GM23338 (cell line): ENCODE measurements around the gene KCNJ2. TPM values are rescaled to one million over a fixed set of nuclear protein-coding genes. Genes with fewer than 3 reads are reported as not detected.

Experiments
- ATAC-seq: fragments of 200-7000 bp; cut with Tn5 transposase; 3 replicates; pipeline ENCODE4 v1.9.1; 2020
- DNase-seq: peaks from one replicate; pipeline ENCODE4 v3.0.0-alpha.2; 2015; ENCODE audit warnings: low spot score
- H2AFZ ChIP-seq: fragments of 200-600 bp; sonication (generic); 2 replicates; pipeline ENCODE4 v1.8.0; 2016; ENCODE audit warnings: antibody characterized with exemption, mild to moderate bottlenecking, moderate library complexity
- H3F3A ChIP-seq: fragments of 200-600 bp; sonication (generic); replicated peaks from 2 replicates; pipeline ENCODE4 v1.8.0; 2017; ENCODE audit warnings: antibody characterized with exemption, mixed run types, low read depth
- H3K27ac ChIP-seq: fragments of 200-600 bp; sonication (generic); 2 replicates; pipeline ENCODE4 v1.6.1; 2016; ENCODE audit warnings: low read depth
- H3K27me3 ChIP-seq: fragments of 200-600 bp; sonication (generic); 2 replicates; pipeline ENCODE4 v1.8.0; 2016; ENCODE audit warnings: mild to moderate bottlenecking, mixed run types, moderate library complexity; ENCODE audit not compliant: insufficient read depth
- H3K36me3 ChIP-seq: fragments of 200-600 bp; sonication (generic); 2 replicates; pipeline ENCODE4 v1.8.0; 2016; ENCODE audit warnings: mild to moderate bottlenecking; ENCODE audit not compliant: insufficient read depth
- H3K4me1 ChIP-seq: fragments of 200-600 bp; sonication (generic); 2 replicates; pipeline ENCODE4 v1.8.0; 2016; ENCODE audit warnings: mild to moderate bottlenecking, moderate library complexity; ENCODE audit not compliant: insufficient read depth
- H3K4me2 ChIP-seq: fragments of 200-600 bp; sonication (generic); 2 replicates; pipeline ENCODE4 v1.7.1; 2017; ENCODE audit warnings: mixed run types
- H3K4me3 ChIP-seq: fragments of 200-600 bp; sonication (generic); 2 replicates; pipeline ENCODE4 v1.6.1; 2016; ENCODE audit warnings: mixed run types
- H3K79me2 ChIP-seq: fragments of 200-600 bp; sonication (generic); replicated peaks from 2 replicates; pipeline ENCODE4 v1.8.0; 2017; ENCODE audit warnings: mild to moderate bottlenecking; ENCODE audit not compliant: insufficient read depth
- H3K9me2 ChIP-seq: fragments of 200-600 bp; sonication (generic); 2 replicates; pipeline ENCODE4 v1.8.0; 2017; ENCODE audit not compliant: insufficient read depth
- H4K20me1 ChIP-seq: fragments of 200-600 bp; sonication (generic); replicated peaks from 2 replicates; pipeline ENCODE4 v1.8.0; 2017; ENCODE audit warnings: mild to moderate bottlenecking; ENCODE audit not compliant: insufficient read depth
- H3K27ac Mint-ChIP-seq: 2 replicates; pipeline ENCODE4 v1.8.0; 2020; ENCODE audit warnings: inconsistent platforms, mild to moderate bottlenecking, moderate library complexity, mixed read lengths
- H3K27me3 Mint-ChIP-seq: 3 replicates; pipeline ENCODE4 v1.8.0; 2022; ENCODE audit warnings: low read depth, mild to moderate bottlenecking, moderate library complexity, mixed read lengths, inconsistent platforms; ENCODE audit not compliant: insufficient read depth, poor library complexity
- H3K36me3 Mint-ChIP-seq: 3 replicates; pipeline ENCODE4 v1.8.0; 2021; ENCODE audit warnings: low read depth, mild to moderate bottlenecking, inconsistent platforms, moderate library complexity, mixed read lengths
- H3K4me1 Mint-ChIP-seq: 3 replicates; pipeline ENCODE4 v1.8.0; 2020; ENCODE audit warnings: mild to moderate bottlenecking, inconsistent platforms, mixed read lengths
- H3K4me3 Mint-ChIP-seq: 3 replicates; pipeline ENCODE4 v1.8.0; 2021; ENCODE audit warnings: moderate library complexity, mild to moderate bottlenecking, inconsistent platforms, mixed read lengths
- H3K9me3 Mint-ChIP-seq: 3 replicates; pipeline ENCODE4 v1.8.0; 2020; ENCODE audit warnings: moderate library complexity, mild to moderate bottlenecking, inconsistent platforms, mixed read lengths
- CREB1 ChIP-seq: fragments of 250-450 bp; sonication (Bioruptor Pico); IDR thresholded peaks from 2 replicates; pipeline ENCODE4 v1.5.0; 2020; ENCODE audit warnings: low read depth, mild to moderate bottlenecking, moderate library complexity
- EZH2 ChIP-seq: fragments of 200-600 bp; sonication (generic); IDR thresholded peaks from one replicate; pipeline ENCODE4 v1.8.0; 2017; ENCODE audit warnings: antibody characterized with exemption, mild to moderate bottlenecking, low read depth; ENCODE audit not compliant: unreplicated experiment
- EZH2phosphoT487 ChIP-seq: fragments of 200-600 bp; sonication (generic); IDR thresholded peaks from one replicate; pipeline ENCODE4 v1.8.1; 2018; ENCODE audit warnings: antibody characterized with exemption; ENCODE audit not compliant: unreplicated experiment
- JUNB ChIP-seq: IDR thresholded peaks from one replicate; pipeline ENCODE4 v1.6.1; 2016; ENCODE audit warnings: antibody characterized with exemption; ENCODE audit not compliant: unreplicated experiment
- NANOG ChIP-seq: IDR thresholded peaks from 2 replicates; pipeline ENCODE4 v1.6.1; 2016; ENCODE audit warnings: antibody characterized with exemption, borderline replicate concordance
- POLR2AphosphoS5 ChIP-seq: IDR thresholded peaks from 2 replicates; pipeline ENCODE4 v1.6.1; 2016; ENCODE audit warnings: antibody characterized with exemption, low read depth
- STAT1 ChIP-seq: IDR thresholded peaks from one replicate; pipeline ENCODE4 v1.6.1; 2016; ENCODE audit warnings: antibody characterized with exemption; ENCODE audit not compliant: unreplicated experiment
- ZNF114 ChIP-seq: fragments of 250-450 bp; sonication (Bioruptor Pico); IDR thresholded peaks from 2 replicates; pipeline ENCODE4 v1.5.0; 2020; ENCODE audit warnings: mild to moderate bottlenecking, moderate library complexity
- ZNF331 ChIP-seq: fragments of 250-450 bp; sonication (Bioruptor Pico); IDR thresholded peaks from 2 replicates; pipeline ENCODE4 v1.5.0; 2020; ENCODE audit warnings: low read depth, mild to moderate bottlenecking, moderate library complexity
- ZNF462 ChIP-seq: fragments of 250-450 bp; sonication (Bioruptor Pico); IDR thresholded peaks from 2 replicates; pipeline ENCODE4 v1.5.0; 2020; ENCODE audit warnings: mild to moderate bottlenecking, moderate library complexity
- polyA plus RNA-seq: library from polyadenylated mRNA; unstranded; fragments of >200 nt; fragmentation: Nextera tagmentation; extraction: Ambion mirVana; gene quantifications from 2 replicates; pipeline ENCODE4 v1.2.1, GENCODE V29; 2016
- total RNA-seq: library from RNA; depleted of rRNA; stranded (reverse); fragments of >200 nt; shearing (Covaris generic); gene quantifications from 2 replicates; pipeline ENCODE4 v1.2.3, GENCODE V29; 2014
- TF ChIP-seq, protein P1 (sequence below): IDR thresholded peaks from 2 replicates; pipeline ENCODE4 v1.6.1; 2016; ENCODE audit warnings: antibody characterized with exemption
- TF ChIP-seq, protein P2 (sequence below): IDR thresholded peaks from one replicate; pipeline ENCODE4 v1.6.1; 2018; ENCODE audit warnings: antibody characterized with exemption; ENCODE audit not compliant: unreplicated experiment
- TF ChIP-seq, protein P3 (sequence below), 2 experiments: fragments of 200-600 bp in 1 of 2; sonication (generic) in 1 of 2; conservative IDR thresholded peaks; 2 replicates each; pipeline versions ENCODE4 v1.5.1 to v1.6.1; 2016 to 2017; ENCODE audit warnings: antibody characterized with exemption in 2 of 2, low read depth in 2 of 2, mild to moderate bottlenecking in 2 of 2, moderate library complexity in 1 of 2

KCNJ2 gene
- total and polyA plus RNA-seq, 2 experiments from 2014 or later: 2.1 to 4.4 TPM

- no peak for DNase-seq
- no peak overlapping the region for H3K27ac ChIP-seq
- no peaks in the 10 kb centered on the region for H3K4me1 Mint-ChIP-seq
- H3K4me1 ChIP-seq: no peaks in the 10 kb centered on the region
- H3K4me3 ChIP-seq: no peak overlapping the region
- H3K36me3 Mint-ChIP-seq: no peaks in the 10 kb centered on the region
- no peaks in the 10 kb centered on the region for H3K36me3 ChIP-seq
- H3K4me3 Mint-ChIP-seq: no peak overlapping the region
- H3K27ac Mint-ChIP-seq: no peak overlapping the region
- H3K27me3 Mint-ChIP-seq: peaks cover 2% of the 10 kb centered on the region
- no peaks in the 10 kb centered on the region for H3K27me3 ChIP-seq
- H3K9me3 Mint-ChIP-seq: no peaks in the 10 kb centered on the region
- H3K4me2 ChIP-seq: no peak overlapping the region
- no peaks in the 10 kb centered on the region for H3K9me2 ChIP-seq
- H3K79me2 ChIP-seq: no peaks in the 10 kb centered on the region
- no peak for ATAC-seq
- no peaks in the 10 kb centered on the region for H4K20me1 ChIP-seq
- no peak overlapping the region for H2AFZ ChIP-seq
- H3F3A ChIP-seq: no peaks in the 10 kb centered on the region
- TF ChIP-seq, protein P1, sequence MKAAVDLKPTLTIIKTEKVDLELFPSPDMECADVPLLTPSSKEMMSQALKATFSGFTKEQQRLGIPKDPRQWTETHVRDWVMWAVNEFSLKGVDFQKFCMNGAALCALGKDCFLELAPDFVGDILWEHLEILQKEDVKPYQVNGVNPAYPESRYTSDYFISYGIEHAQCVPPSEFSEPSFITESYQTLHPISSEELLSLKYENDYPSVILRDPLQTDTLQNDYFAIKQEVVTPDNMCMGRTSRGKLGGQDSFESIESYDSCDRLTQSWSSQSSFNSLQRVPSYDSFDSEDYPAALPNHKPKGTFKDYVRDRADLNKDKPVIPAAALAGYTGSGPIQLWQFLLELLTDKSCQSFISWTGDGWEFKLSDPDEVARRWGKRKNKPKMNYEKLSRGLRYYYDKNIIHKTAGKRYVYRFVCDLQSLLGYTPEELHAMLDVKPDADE: no peak
- TF ChIP-seq, protein P2, sequence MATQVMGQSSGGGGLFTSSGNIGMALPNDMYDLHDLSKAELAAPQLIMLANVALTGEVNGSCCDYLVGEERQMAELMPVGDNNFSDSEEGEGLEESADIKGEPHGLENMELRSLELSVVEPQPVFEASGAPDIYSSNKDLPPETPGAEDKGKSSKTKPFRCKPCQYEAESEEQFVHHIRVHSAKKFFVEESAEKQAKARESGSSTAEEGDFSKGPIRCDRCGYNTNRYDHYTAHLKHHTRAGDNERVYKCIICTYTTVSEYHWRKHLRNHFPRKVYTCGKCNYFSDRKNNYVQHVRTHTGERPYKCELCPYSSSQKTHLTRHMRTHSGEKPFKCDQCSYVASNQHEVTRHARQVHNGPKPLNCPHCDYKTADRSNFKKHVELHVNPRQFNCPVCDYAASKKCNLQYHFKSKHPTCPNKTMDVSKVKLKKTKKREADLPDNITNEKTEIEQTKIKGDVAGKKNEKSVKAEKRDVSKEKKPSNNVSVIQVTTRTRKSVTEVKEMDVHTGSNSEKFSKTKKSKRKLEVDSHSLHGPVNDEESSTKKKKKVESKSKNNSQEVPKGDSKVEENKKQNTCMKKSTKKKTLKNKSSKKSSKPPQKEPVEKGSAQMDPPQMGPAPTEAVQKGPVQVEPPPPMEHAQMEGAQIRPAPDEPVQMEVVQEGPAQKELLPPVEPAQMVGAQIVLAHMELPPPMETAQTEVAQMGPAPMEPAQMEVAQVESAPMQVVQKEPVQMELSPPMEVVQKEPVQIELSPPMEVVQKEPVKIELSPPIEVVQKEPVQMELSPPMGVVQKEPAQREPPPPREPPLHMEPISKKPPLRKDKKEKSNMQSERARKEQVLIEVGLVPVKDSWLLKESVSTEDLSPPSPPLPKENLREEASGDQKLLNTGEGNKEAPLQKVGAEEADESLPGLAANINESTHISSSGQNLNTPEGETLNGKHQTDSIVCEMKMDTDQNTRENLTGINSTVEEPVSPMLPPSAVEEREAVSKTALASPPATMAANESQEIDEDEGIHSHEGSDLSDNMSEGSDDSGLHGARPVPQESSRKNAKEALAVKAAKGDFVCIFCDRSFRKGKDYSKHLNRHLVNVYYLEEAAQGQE: no peak
- TF ChIP-seq JUNB (no peak), ZNF331 (CRISPR knock-in tag) (no peak), POLR2AphosphoS5 (no peak), EZH2 (no peak), STAT1 (no peak), CREB1 (CRISPR knock-in tag) (no peak), EZH2phosphoT487 (no peak), NANOG (no peak), ZNF114 (CRISPR knock-in tag) (no peak), ZNF462 (CRISPR knock-in tag) (no peak)
- TF ChIP-seq, protein P3, sequence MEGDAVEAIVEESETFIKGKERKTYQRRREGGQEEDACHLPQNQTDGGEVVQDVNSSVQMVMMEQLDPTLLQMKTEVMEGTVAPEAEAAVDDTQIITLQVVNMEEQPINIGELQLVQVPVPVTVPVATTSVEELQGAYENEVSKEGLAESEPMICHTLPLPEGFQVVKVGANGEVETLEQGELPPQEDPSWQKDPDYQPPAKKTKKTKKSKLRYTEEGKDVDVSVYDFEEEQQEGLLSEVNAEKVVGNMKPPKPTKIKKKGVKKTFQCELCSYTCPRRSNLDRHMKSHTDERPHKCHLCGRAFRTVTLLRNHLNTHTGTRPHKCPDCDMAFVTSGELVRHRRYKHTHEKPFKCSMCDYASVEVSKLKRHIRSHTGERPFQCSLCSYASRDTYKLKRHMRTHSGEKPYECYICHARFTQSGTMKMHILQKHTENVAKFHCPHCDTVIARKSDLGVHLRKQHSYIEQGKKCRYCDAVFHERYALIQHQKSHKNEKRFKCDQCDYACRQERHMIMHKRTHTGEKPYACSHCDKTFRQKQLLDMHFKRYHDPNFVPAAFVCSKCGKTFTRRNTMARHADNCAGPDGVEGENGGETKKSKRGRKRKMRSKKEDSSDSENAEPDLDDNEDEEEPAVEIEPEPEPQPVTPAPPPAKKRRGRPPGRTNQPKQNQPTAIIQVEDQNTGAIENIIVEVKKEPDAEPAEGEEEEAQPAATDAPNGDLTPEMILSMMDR (conservative IDR thresholded peaks at IDR 0.05; ENCODE audit: low read depth in 2 of 2): no peak
Measured at GRCh38 chr17:70159980-70160379, 9.4 kb upstream of the KCNJ2 start.
